ENCODE measurements around the gene YBX1. TPM values are rescaled to one million over a fixed set of nuclear protein-coding genes. Genes with fewer than 3 reads are reported as not detected.

YBX1 gene
- total RNA-seq, 1 donor from 2014 or later, result 499 TPM

DNA sequence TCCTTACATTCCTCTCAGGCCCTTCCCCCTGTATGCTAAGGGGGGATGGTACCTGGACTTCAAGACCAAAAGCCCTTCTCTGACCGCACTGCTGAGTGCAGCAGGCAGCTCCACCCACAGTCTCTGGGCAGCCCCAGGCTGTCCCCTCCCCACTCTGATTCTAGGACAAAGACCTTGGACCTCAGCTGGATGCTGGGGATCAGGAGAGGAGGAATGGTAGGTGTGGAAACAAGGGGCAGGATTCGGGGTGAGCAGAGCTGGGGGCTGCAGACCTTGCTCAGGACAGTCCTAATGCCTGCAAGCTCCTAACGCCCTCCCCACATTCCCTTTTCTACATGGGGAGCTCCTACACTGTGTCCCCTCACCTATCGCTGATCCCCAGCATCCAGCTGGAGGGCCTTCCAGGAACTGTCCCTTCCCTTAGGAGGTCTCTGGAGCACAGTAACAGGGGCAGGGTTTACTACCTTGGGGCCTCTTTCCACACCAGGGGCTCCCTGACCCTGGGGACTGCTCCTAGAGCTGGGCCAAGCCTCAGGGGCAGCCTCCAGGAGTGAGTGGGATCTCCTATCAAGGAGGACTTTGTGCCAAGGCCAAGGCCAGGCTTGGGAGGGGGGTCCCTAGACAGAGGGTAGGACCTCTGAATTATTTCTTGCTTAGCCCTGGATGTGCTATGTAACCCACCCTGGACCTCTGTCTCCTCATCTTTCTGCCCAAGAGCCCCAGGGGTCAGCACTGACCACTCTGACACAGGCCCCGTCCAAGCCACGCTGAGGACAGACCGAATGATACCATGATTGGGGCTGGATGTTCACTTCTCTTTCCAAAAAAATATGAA, 52.2 kb downstream of the YBX1 start:
- DNase-seq (ENCODE audit: low spot score), result no peak

DNA sequence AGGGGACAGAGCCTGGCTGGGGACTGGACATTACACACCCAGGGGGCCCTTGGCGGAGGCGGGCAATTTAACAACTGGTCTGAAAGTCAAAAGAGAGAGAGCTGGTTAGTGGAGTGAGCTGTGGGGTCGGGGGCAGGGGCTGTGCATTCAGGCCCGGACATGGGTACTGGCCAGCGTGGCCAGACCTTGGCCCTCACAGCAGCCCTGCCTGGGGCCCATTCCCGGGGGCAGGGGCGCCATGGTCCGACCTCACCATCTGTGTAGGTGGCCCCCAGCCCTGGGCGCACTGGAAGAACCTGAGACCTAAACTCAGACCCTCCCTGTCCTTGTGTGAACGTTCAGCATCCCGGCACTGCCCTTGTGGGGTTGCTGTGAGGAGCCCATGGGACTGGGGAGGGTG, 52.8 kb downstream of the YBX1 start:
- no peak for DNase-seq (ENCODE audit: low spot score)

DNA sequence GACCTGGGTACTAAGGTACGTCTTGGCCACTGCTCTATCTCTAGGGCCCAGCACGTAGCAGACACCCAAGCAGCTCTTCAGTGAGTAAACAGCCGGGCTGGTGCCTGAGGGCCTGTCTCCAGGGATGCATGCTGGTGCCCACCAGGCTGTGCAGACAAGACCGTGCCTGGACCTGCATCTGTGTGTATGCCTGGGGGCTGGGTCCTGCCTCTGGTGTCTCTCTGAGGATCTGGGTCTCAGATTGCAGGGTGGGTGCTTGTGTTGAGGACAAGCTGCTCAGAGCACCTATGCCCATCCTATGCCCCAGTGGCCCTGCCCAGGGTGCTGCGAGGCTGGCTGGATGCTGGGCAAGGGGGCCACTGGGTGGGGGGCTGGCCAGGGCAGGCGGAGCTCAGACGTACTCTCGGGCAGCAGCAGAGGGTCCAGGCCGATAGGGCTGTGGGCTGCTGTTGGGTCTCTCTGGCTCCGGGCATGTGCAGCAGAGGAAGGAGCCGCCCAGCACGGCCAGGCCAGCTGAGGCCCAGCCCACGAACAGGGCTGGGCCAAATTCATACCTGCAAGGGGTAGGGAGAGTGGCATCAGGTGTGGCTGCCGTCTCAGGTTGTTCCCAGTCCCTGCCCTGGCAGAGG, 53.4 kb downstream of the YBX1 start:
- DNase-seq (ENCODE audit: low spot score), result peak; percentile 37

DNA sequence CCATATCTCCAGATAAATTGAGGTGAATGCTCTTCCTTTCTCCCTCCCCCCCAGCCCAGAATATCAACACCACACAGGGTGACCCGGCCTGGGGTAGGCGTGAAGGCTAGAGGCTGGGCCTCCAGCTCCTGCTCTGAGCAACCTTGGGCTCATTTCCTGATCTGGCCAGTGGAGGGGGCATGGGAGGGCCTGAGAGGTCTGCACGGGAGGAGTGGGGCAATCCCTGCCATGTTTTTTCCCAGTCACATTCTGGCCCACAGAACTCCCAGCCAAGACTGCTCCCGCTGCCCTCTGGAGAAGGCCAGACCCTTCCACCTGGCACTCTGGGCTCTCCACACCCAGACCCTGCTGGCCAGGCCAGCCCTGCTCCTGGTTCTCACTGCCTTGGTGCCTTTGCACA, 53.9 kb downstream of the YBX1 start:
- DNase-seq (ENCODE audit: low spot score), result no peak

DNA sequence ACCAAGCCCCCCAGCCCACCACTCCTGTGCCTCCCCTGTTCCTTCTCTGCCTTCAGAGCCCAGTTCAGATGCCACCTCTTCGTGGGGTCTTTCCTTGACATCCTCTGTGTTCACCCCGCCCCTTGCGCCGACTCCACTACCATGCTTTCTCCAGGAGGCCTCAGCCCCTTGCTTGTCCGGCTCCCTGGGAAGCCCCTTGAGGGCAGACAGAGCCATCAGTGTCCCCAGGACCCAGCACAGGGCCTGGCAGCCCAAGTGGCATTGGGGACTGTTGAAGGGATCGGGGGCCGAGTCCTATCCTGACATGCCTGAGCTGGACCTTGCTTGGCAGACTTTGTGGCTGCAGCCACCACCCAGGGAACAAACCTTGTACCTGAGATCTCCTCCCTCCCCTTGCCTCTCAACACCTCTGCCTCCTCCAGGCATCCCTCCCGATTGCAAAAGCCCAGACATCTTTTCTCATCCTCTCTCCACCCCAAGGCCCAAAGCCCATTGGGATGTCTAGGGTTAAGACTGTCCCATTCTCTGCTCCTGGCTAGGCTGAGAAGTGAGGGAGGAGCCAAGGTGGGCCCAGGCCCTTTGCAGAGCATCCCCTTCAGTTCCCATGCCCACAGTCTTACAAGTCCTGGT, 54.5 kb downstream of the YBX1 start:
- no peak for DNase-seq (ENCODE audit: low spot score)

DNA sequence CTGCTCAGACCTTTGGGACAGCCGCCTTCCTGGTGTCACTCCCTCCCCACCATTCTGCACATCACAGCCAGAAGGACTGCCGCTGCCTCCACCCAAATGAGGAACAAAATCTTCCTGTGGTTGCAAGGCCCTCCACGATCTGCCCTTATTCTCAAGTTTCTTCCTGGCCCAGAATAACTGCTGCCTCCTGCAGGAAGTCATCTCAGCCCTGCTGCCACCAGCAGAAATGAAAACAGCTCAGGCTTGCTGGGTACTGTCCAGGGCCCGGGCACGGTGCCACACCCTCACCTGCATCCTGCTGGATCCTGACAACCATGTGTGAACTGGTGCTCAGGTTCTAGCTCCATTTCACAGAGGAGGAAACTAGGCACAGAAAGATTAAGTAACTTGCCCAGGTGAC, 55.0 kb downstream of the YBX1 start:
- DNase-seq (ENCODE audit: low spot score), result no peak

DNA sequence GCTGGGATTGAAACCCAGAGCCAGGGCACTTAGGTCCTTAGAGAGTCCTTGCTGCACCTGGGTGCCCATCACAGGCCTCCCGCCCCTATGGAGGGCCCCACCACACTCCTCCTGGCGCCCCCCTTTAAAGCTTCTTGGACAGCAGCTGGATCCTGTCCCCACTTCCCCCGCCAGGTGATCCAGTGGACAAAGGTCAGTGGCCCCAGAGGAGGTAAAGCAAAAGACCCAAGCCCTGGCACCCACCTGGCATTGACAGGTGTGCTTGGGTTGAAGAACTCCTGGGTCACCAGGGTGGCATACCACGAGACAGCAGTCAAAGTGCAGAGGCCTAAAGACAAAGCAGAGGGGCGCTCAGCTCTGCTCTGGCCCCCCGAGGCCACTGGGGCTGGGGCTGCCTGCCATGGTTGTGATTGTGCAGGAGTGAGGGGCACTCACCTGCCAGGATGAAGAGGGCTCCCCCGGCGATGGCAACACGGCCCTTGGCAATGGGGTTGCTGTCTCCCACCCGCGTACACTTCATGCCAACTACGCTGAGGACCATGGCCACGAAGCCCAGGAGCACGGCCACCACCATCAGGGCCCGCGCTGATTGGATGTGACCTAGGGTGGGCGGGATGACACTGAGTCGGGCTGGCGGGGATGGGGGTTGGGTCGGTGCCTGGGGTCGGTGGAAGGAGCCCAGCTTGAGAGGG, 55.9 kb downstream of the YBX1 start:
- DNase-seq (ENCODE audit: low spot score), result no peak

DNA sequence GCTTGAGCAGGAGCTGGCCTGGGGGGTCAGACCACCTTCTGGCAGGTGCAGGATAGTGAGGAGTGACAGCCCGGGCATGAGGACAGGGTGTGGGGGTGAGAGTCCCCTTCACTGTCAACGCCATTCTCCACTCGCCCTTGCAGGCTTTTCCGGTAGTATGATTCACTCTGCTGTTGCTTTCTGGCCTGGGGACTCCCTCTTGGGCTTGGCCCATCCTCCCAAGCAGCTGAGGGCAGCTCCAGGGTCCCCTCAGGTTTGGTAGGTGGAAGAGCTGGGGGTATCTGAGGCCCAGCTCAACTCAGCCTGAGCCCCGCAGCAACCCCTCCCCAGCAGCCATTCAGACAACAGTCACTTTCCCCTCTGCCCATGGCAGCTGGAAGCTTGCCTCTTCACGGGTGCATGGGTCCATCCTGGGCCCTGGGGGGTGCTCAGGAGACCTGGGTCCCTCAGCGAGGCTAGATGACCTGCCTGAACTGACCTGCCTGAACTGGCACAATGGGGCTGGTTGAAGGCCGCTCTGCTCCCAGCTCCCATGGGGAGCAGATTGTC, 56.5 kb downstream of the YBX1 start:
- no peak for DNase-seq (ENCODE audit: low spot score)

DNA sequence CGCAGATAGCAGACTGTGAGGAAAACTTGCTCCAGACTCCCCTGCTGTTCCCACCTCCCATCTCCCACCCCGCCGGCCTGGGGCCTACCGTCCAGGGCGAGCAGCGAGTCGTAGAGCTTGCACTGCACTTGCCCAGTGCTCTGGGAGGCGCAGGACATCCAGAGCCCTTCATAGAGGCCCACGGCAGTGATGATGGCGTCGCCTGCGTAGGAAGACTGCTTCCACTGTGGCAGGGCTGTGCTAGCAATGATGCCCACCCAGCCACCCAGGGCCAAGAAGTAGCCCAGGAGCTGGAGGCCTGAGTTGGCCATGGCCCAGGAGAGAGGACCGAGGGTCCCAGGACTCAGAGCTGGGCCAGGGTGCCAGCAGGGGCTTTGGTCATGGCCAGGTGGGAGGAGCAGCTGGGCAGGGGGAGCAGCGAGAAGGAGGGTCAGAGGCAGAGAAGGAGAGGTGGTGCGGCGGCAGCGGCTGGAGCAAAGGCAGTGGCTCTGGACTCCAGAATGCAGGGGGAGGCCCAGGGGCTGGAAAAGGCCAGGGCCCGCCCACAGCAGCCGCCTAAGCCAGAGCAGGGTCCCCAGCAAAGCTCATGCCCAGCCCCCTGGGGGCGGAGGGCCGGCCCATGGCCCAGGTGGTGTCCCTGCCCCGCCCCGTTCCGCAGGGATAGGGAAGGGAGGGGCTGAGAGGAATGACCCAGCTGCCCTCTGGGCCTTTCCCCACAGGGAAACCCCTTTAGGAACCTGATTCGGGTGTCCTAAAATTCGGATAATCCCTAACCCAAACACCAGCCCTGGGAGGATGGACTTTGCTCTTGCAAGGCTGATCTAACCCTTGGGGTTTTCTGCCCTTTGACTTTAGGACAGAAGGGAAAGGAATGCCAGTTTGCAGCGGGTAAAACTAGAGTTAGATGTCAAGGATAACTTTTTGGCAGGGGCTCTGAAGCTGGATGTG, 57.8 kb downstream of the YBX1 start, which contains the start of gene CLDN19:
CLDN19 (minus strand) TSS at position 484 of the 948 bp plus-strand sequence; CDS start at position 311, 173 bp downstream.
- DNase-seq (ENCODE audit: low spot score), result peak; percentile 79

DNA sequence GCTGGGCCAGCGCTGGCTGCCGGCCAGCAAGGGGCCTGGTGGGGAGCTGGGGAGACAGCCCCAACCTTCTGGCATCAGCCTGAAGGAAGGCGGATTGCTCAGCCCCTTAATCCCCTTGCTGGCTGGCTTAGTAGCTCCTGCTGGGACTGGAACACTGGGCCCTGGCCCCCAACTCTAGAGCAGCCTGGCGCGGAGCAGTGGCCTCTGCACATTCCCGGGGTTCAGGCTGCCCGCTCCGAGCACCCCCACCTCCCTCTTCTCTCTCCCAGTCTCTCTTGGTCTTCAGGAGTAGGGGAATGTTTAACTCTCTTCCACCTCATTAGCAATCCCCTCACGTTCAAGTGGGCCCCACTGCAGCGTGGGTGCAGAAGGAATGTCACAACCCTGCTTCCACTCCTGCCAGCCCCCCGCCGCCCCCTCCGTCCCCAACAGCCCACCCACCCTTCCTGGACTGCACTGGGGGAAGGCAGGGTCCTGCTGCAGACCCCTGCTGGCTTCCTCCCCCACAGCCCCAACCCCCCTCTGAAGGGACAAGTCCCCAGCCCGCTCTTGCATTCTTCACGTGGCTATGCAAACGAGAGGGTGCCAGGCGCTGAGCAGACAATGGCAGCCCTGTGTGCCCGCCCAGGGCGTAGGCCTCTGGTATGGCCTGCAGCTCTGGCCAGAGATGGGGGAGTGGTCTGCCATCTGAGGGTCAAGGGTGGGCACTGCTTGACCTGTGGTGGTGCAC, 58.8 kb downstream of the YBX1 start:
- DNase-seq (ENCODE audit: low spot score), result peak; percentile 80

DNA sequence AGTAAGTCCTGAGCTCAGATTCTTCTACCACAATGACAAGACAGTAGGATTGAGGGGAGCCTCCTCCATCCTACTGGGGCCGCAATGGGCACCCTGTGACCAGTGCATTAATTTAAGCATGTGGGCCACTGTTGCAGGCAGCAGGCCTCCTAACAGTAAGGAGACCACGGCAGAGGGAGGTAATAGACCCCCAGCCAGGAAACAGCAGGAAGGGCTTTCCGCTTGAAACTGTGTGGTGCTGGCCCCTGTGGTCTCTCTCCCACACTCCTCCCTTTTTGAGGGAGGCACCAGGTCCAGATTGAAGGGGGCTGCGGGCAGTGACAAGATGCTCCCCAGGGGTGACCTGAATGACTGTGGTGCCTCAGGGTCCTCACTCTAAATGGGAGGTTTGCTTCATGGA, 59.5 kb downstream of the YBX1 start:
- no peak for DNase-seq (ENCODE audit: low spot score)

DNA sequence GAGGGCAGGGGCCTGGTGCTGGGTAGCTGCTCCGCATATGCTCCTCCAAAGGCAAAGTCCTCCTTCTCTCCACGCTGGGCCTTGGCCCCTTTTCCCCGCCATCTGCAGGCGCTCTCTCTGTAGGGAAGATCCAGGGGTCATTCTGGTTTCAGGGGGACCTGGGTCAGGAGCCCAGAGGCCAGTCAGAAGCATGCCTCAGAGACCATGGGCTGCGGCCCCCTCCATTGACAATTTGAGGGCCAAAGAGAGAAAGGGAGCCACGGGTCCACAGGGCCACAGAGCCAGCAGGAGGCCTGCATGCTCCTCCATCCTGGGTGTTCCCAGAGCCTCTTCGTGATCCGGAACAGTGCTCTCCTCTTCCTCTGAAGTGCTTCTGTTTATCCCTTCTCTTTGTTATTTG, 59.9 kb downstream of the YBX1 start:
- DNase-seq (ENCODE audit: low spot score), result no peak

DNA sequence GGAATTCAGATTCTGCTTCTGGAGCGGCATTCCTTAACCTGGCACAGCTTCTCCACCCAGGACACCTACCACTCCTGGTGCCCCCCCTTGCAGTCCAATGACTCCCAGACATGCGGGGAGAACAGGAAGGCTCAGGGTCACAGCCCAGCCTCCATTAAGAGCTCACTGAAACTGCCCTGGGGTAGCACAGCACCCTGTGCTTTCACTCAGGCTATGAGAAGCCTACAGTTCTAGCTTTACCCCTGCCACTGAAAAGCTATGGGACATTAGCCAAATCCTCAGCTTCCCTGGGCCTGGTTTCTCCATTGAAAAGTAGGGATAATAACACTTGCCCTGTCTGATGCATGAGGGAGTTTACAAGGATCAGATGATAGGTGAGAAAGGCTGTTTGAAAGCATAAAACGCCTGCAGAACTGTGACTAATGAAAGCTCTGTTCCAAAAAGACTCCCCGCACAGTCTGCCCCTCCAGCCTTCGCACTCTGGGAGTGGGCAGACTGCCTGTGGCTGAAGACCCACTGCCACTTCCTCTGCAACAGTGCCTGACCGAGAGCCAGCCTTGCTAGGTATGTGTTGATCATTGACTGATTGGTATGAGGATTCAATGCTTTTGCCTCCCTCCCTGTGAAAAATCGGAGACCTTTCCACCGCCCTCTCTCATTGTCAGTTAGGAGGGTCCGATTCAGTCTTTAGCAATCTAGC, 60.5 kb downstream of the YBX1 start:
- DNase-seq (ENCODE audit: low spot score), result peak; percentile 39

DNA sequence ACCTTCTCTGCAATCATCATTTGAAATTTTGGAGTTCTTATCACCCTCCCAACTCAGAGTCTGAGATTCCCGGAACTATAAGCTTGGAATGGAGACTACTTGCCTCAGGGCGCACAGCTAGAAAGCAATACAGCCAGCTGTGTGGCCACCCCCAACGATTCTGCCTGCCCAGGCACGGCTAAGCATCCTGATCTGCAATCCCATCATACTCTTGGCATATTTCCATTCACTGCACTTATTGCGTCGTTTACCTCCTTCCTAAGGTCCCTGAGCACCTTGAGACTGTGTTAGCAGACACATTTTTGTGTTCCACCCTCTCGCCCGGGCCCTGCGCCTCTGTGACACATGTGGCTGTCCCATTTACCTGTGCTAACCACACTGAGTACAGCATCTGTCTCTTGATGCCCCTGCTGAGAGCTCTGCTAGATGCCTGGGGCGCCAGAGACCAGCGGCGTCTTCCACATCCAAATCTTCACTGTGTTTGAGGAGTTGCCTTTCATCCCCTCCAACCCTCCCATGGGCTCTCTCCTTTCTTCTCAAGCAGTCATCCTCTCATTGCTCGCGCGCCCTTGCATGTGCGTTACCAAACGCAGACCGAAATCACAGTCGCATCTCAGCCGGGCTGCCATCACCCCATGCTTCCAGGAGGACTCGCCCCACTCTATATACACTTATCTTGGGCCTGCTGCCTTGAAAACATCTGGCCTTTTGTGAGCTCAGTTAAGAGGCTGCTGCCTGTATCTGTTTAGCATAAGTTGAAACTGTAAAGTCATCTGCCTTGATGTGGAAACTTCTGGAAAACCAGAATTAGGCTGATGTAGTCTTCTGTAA, 61.3 kb downstream of the YBX1 start:
- DNase-seq (ENCODE audit: low spot score), result peak; percentile 76

DNA sequence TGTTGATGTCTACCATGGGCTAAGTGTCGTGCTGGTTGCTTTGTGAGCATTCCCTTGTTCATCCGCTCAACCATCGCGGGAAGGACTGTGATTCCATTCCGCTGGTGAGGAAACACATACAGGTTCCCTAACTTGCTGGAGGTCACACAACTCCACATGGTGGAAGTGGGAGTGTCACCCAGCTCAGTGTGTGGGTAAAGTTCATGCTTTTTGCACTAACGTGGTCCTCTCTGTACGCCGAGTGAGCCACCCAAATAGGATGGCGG, 61.9 kb downstream of the YBX1 start:
- DNase-seq (ENCODE audit: low spot score), result no peak

DNA sequence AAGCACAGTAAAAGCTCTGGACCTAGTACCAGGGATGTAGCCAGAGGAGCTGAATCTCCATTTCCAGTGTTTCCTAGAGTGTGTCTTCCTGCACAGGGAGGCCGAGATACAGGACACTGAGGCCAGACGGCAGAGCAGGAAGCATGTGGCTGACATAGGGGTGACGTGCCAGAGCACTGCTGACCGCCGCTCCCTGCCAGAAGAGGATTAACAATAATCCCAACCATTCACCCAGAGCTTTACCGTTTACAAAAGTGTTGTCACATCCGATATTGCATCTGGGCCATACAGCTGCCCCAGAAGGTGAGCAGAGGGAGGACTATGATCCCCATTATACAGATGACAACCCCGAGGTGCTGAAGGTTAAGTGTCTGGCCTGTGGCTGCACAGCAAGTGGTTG, 63.6 kb downstream of the YBX1 start:
- DNase-seq (ENCODE audit: low spot score), result no peak

DNA sequence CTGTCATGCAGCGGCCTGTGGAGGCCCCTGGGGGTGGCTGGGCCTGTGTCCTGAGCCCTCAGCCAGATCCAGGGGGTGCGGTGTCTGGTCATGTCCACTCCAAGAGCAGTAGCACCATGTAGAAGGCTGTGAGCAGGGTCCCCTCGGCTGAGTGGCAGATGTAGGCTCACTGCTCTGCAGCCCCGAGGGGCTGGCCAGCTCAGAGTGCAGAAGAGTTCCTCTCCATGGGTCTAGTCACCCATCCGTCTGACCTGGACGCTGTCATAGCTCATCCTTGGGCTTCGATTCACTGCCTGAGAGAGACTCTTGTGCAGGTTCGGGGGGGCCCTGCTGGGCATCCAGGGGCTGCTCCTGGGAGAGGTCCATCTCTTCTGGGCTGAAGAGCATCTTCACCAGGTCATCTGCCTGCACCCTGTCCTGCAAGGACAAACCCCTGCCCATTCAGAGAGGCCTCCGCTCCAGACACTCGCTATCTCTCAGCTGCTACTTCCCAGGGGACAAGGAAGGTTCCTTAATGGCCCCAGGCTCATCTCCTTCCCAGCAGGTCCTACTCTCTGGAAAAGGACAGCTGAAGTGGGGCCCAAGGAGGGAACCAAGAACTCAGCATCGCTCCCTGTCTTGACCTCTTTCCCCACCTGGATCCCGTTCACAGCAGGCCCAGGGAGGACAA, 64.4 kb downstream of the YBX1 start:
- DNase-seq (ENCODE audit: low spot score), result no peak

DNA sequence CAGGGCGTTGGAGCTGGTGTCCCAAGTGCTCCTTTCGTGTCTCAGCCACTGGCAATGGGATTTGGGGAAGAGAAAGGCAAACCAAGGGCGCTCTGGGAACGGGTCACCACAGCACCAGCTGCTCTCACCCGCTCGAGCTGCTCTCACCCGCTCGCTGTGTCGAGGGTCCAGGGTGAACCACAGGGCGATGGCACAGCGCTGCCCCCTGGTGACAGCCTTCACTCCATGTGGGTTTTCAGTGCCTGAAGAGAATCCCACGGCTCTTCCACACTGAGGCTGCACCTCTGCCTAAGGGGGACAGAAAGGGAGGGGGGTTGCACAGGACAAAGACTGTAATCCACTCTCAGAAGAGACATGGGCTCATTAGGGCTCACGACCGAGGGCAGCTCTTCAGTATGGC, 64.9 kb downstream of the YBX1 start:
- no peak for DNase-seq (ENCODE audit: low spot score)
